Astrocyte (in vitro differentiated cells and primary cell): ENCODE measurements around the gene AGPAT4. TPM values are rescaled to one million over a fixed set of nuclear protein-coding genes. Genes with fewer than 3 reads are reported as not detected.
A peak's percentile ranks its signal among the peaks of the same experiment; 100 is the strongest.

ENCODE experiments used
- DNase-seq: peaks from one replicate; pipeline ENCODE4 v3.0.0-alpha.2; 2010; ENCODE audit warnings: low read depth
- FAIRE-seq: peaks from 2 replicates; lab custom pipeline; 2011; peaks lifted over from hg19 to GRCh38; lab: Jason Lieb, UNC
- H2AFZ ChIP-seq: 2 replicates; pipeline ENCODE4 v1.6.0; 2012; ENCODE audit warnings: low read depth, low read length, inconsistent platforms
- H3K27ac ChIP-seq: 2 replicates; pipeline ENCODE4 v1.5.1; 2011; ENCODE audit warnings: low read depth, low read length, inconsistent platforms
- H3K27me3 ChIP-seq: 2 replicates; pipeline ENCODE4 v1.6.0; 2011; ENCODE audit warnings: low read length, inconsistent platforms; ENCODE audit not compliant: insufficient read depth
- H3K36me3 ChIP-seq: 2 replicates; pipeline ENCODE4 v1.5.1; 2011; ENCODE audit warnings: low read length, inconsistent platforms; ENCODE audit not compliant: insufficient read depth
- H3K4me1 ChIP-seq: 2 replicates; pipeline ENCODE4 v1.5.1; 2011; ENCODE audit warnings: low read length, inconsistent platforms; ENCODE audit not compliant: insufficient read depth
- H3K4me2 ChIP-seq: 2 replicates; pipeline ENCODE4 v1.6.0; 2012; ENCODE audit warnings: low read length, inconsistent platforms
- H3K4me3 ChIP-seq: 2 replicates; pipeline ENCODE4 v1.5.1; 2011; ENCODE audit warnings: low read depth, mild to moderate bottlenecking, low read length, inconsistent platforms; ENCODE audit not compliant: insufficient read depth
- H3K79me2 ChIP-seq: 2 replicates; pipeline ENCODE4 v1.6.0; 2012; ENCODE audit warnings: mild to moderate bottlenecking, low read length, inconsistent platforms; ENCODE audit not compliant: insufficient read depth
- H3K9ac ChIP-seq: 2 replicates; pipeline ENCODE4 v1.6.0; 2012; ENCODE audit warnings: mild to moderate bottlenecking, low read length, inconsistent platforms
- H3K9me3 ChIP-seq: 2 replicates; pipeline ENCODE4 v1.5.1; 2012; ENCODE audit warnings: low read depth, mild to moderate bottlenecking, low read length, inconsistent platforms; ENCODE audit not compliant: insufficient read depth
- H4K20me1 ChIP-seq: 2 replicates; pipeline ENCODE4 v1.6.0; 2012; ENCODE audit warnings: low read length, inconsistent platforms; ENCODE audit not compliant: insufficient read depth
- H3K27ac Mint-ChIP-seq: one replicate; pipeline ENCODE4 v1.8.0; 2021; ENCODE audit warnings: mild to moderate bottlenecking, mixed read lengths; ENCODE audit not compliant: unreplicated experiment
- H3K27me3 Mint-ChIP-seq: one replicate; pipeline ENCODE4 v1.8.0; 2021; ENCODE audit warnings: low read depth, mixed read lengths; ENCODE audit not compliant: unreplicated experiment
- H3K36me3 Mint-ChIP-seq: one replicate; pipeline ENCODE4 v1.8.0; 2021; ENCODE audit warnings: low read depth, mixed read lengths; ENCODE audit not compliant: unreplicated experiment
- H3K4me1 Mint-ChIP-seq: one replicate; pipeline ENCODE4 v1.8.0; 2021; ENCODE audit warnings: low read depth, mixed read lengths; ENCODE audit not compliant: unreplicated experiment
- H3K4me3 Mint-ChIP-seq: one replicate; pipeline ENCODE4 v1.8.0; 2021; ENCODE audit warnings: mild to moderate bottlenecking, moderate library complexity, mixed read lengths; ENCODE audit not compliant: unreplicated experiment
- H3K9me3 Mint-ChIP-seq: one replicate; pipeline ENCODE4 v1.8.0; 2021; ENCODE audit warnings: mild to moderate bottlenecking, mixed read lengths; ENCODE audit not compliant: unreplicated experiment
- CTCF ChIP-seq: IDR thresholded peaks from 2 replicates; pipeline ENCODE4 v1.5.1; 2011; ENCODE audit warnings: low read depth, mild to moderate bottlenecking, inconsistent platforms, low read length, moderate library complexity; ENCODE audit not compliant: insufficient read depth
- EZH2 ChIP-seq: IDR thresholded peaks from 2 replicates; pipeline ENCODE4 v1.6.1; 2012; ENCODE audit warnings: mild to moderate bottlenecking, low read length, inconsistent platforms; ENCODE audit not compliant: insufficient read depth
- total RNA-seq: library from RNA; stranded (reverse); gene quantifications from 2 replicates; pipeline ENCODE4 v1.2.1, GENCODE V29; 2021

The AGPAT4 gene
- total RNA-seq, 1 donor from 2014 or later = 27.2 TPM

- H3K9me3 ChIP-seq = no peaks in the 10 kb centered on the region
- no peaks in the 10 kb centered on the region for H3K27me3 ChIP-seq
- H3K4me2 ChIP-seq = no peak overlapping the region
- no peak overlapping the region for H3K27ac Mint-ChIP-seq
- H3K9me3 Mint-ChIP-seq = no peaks in the 10 kb centered on the region
- TF ChIP-seq EZH2 = no peak
- TF ChIP-seq CTCF = no peak
- H3K27me3 Mint-ChIP-seq = no peaks in the 10 kb centered on the region
- H3K79me2 ChIP-seq = peaks cover 81% of the 10 kb centered on the region
- no peak overlapping the region for H3K9ac ChIP-seq
- H3K4me3 Mint-ChIP-seq = no peak overlapping the region
- H3K27ac ChIP-seq = no peak overlapping the region
- FAIRE-seq (no peak), DNase-seq (no peak)
- no peaks in the 10 kb centered on the region for H3K36me3 ChIP-seq
- peaks cover 8% of the 10 kb centered on the region for H3K4me1 Mint-ChIP-seq
- H3K4me1 ChIP-seq = no peaks in the 10 kb centered on the region
- no peak overlapping the region for H3K4me3 ChIP-seq
- H3K36me3 Mint-ChIP-seq = peaks cover 12% of the 10 kb centered on the region
- H4K20me1 ChIP-seq = peaks cover 30% of the 10 kb centered on the region
- no peak overlapping the region for H2AFZ ChIP-seq
Observed at GRCh38 chr6:161251345-161251744, 22.5 kb downstream of the AGPAT4 start.

- Histone ChIP-seq H3K4me3 (no peak overlapping the region), H3K27ac (no peak overlapping the region), H3K27me3 (no peaks in the 10 kb centered on the region), H3K79me2 (peaks cover 75% of the 10 kb centered on the region), H3K9ac (no peak overlapping the region), H2AFZ (no peak overlapping the region), H3K36me3 (no peaks in the 10 kb centered on the region), H3K4me1 (no peaks in the 10 kb centered on the region), H4K20me1 (peaks cover 37% of the 10 kb centered on the region), H3K9me3 (no peaks in the 10 kb centered on the region), H3K4me2 (no peak overlapping the region)
- H3K27me3 Mint-ChIP-seq = no peaks in the 10 kb centered on the region
- DNase-seq (no peak), FAIRE-seq (no peak)
- no peaks in the 10 kb centered on the region for H3K9me3 Mint-ChIP-seq
- no peak for TF ChIP-seq EZH2
- TF ChIP-seq CTCF = no peak
- H3K36me3 Mint-ChIP-seq = peaks cover 15% of the 10 kb centered on the region
- no peak overlapping the region for H3K27ac Mint-ChIP-seq
- no peak overlapping the region for H3K4me3 Mint-ChIP-seq
- peaks cover 8% of the 10 kb centered on the region for H3K4me1 Mint-ChIP-seq
Observed at GRCh38 chr6:161249327-161249726, 24.5 kb downstream of the AGPAT4 start.

GRCh38 chr6:161246725-161247124 lies 27.1 kb downstream of the AGPAT4 start:
- Histone ChIP-seq H3K4me1 (peaks cover 12% of the 10 kb centered on the region), H4K20me1 (peaks cover 51% of the 10 kb centered on the region), H3K27ac (no peak overlapping the region), H3K79me2 (peaks cover 79% of the 10 kb centered on the region), H3K9ac (no peak overlapping the region), H3K36me3 (no peaks in the 10 kb centered on the region), H2AFZ (no peak overlapping the region), H3K9me3 (no peaks in the 10 kb centered on the region), H3K4me2 (no peak overlapping the region), H3K27me3 (no peaks in the 10 kb centered on the region), H3K4me3 (no peak overlapping the region)
- Mint-ChIP-seq H3K9me3 (no peaks in the 10 kb centered on the region), H3K4me3 (no peak overlapping the region), H3K36me3 (peaks cover 15% of the 10 kb centered on the region), H3K4me1 (peaks cover 6% of the 10 kb centered on the region), H3K27me3 (no peaks in the 10 kb centered on the region), H3K27ac (no peak overlapping the region)
- DNase-seq (peak; percentile 81), FAIRE-seq (no peak)
- no peak for TF ChIP-seq CTCF
- TF ChIP-seq EZH2 = no peak
